Osteocyte (in vitro differentiated cells): ENCODE measurements around the gene ZNF19. TPM values are rescaled to one million over a fixed set of nuclear protein-coding genes. Genes with fewer than 3 reads are reported as not detected.

Experiments
- DNase-seq: peaks from one replicate; pipeline ENCODE4 v3.0.0; 2021; ENCODE audit warnings: mixed read lengths; ENCODE audit not compliant: unreplicated experiment; ENCODE audit errors: extremely low spot score
- H3K27ac Mint-ChIP-seq: one replicate; pipeline ENCODE4 v1.8.0; 2021; ENCODE audit warnings: mild to moderate bottlenecking, mixed read lengths; ENCODE audit not compliant: unreplicated experiment
- H3K27me3 Mint-ChIP-seq: one replicate; pipeline ENCODE4 v1.8.0; 2021; ENCODE audit warnings: mixed read lengths; ENCODE audit not compliant: unreplicated experiment
- H3K36me3 Mint-ChIP-seq: one replicate; pipeline ENCODE4 v1.8.0; 2021; ENCODE audit warnings: mixed read lengths; ENCODE audit not compliant: unreplicated experiment
- H3K4me1 Mint-ChIP-seq: one replicate; pipeline ENCODE4 v1.8.0; 2021; ENCODE audit warnings: mixed read lengths; ENCODE audit not compliant: unreplicated experiment
- H3K4me3 Mint-ChIP-seq: one replicate; pipeline ENCODE4 v1.8.0; 2021; ENCODE audit warnings: mild to moderate bottlenecking, moderate library complexity, mixed read lengths; ENCODE audit not compliant: unreplicated experiment
- H3K9me3 Mint-ChIP-seq: one replicate; pipeline ENCODE4 v1.8.0; 2021; ENCODE audit warnings: mixed read lengths; ENCODE audit not compliant: unreplicated experiment
- CTCF ChIP-seq: fragments of 200-600 bp; sonication (generic); IDR thresholded peaks from 2 replicates; pipeline ENCODE4 v1.5.0; 2021; ENCODE audit warnings: antibody characterized with exemption, mild to moderate bottlenecking, moderate library complexity
- total RNA-seq: library from RNA; stranded (reverse); gene quantifications from 2 replicates; pipeline ENCODE4 v1.2.1, GENCODE V29; 2021

The ZNF19 gene
- total RNA-seq, 1 donor from 2014 or later, result 5.8 TPM

GRCh38 chr16:71426069-71426879 is 62.9 kb downstream of the ZNF19 start:
- Mint-ChIP-seq H3K9me3 (peaks cover 7% of the 10 kb centered on the region), H3K4me3 (peak overlapping the region; percentile 57), H3K27me3 (peaks cover 22% of the 10 kb centered on the region), H3K27ac (no peak overlapping the region), H3K36me3 (no peaks in the 10 kb centered on the region), H3K4me1 (peaks cover 3% of the 10 kb centered on the region)
- DNase-seq, result no peak
- no peak for TF ChIP-seq CTCF

GRCh38 chr16:71425746-71426068 is 63.4 kb downstream of the ZNF19 start:
- Mint-ChIP-seq H3K36me3 (no peaks in the 10 kb centered on the region), H3K27me3 (peaks cover 24% of the 10 kb centered on the region), H3K27ac (no peak overlapping the region), H3K4me3 (no peak overlapping the region), H3K4me1 (peaks cover 3% of the 10 kb centered on the region), H3K9me3 (peaks cover 7% of the 10 kb centered on the region)
- TF ChIP-seq CTCF, result no peak
- DNase-seq, result no peak

- peaks cover 24% of the 10 kb centered on the region for H3K27me3 Mint-ChIP-seq
- no peak overlapping the region for H3K4me3 Mint-ChIP-seq
- H3K36me3 Mint-ChIP-seq, result no peaks in the 10 kb centered on the region
- DNase-seq, result no peak
- peaks cover 7% of the 10 kb centered on the region for H3K9me3 Mint-ChIP-seq
- TF ChIP-seq CTCF, result no peak
- peaks cover 3% of the 10 kb centered on the region for H3K4me1 Mint-ChIP-seq
- no peak overlapping the region for H3K27ac Mint-ChIP-seq
Observed at GRCh38 chr16:71424626-71425025, 64.5 kb downstream of the ZNF19 start.

- no peaks in the 10 kb centered on the region for H3K36me3 Mint-ChIP-seq
- no peak overlapping the region for H3K4me3 Mint-ChIP-seq
- H3K9me3 Mint-ChIP-seq, result peaks cover 7% of the 10 kb centered on the region
- H3K27me3 Mint-ChIP-seq, result peaks cover 24% of the 10 kb centered on the region
- peaks cover 3% of the 10 kb centered on the region for H3K4me1 Mint-ChIP-seq
- no peak for TF ChIP-seq CTCF
- no peak for DNase-seq
- no peak overlapping the region for H3K27ac Mint-ChIP-seq
Observed at GRCh38 chr16:71423865-71424264, 65.3 kb downstream of the ZNF19 start.

Other genes with a start within 250 kb of the ZNF19 start
- gene CMTR2, start 199.9 kb downstream of the ZNF19 start, total RNA-seq, result 19.1 and 22.8 TPM in 2 replicates
- not detected in 2 replicates for gene CALB2, start 130.6 kb downstream of the ZNF19 start, total RNA-seq
- gene TLE7, start 47.3 kb downstream of the ZNF19 start, total RNA-seq, result not detected in 2 replicates
- 7.6 and 10.5 TPM in 2 replicates for gene ZNF23, start 27.1 kb downstream of the ZNF19 start, total RNA-seq
- not detected in 2 replicates for gene CHST4, start 37.1 kb upstream of the ZNF19 start, total RNA-seq
- gene TAT, start 87.8 kb upstream of the ZNF19 start, total RNA-seq, result not detected in 2 replicates
- gene MARVELD3, start 136.9 kb upstream of the ZNF19 start, total RNA-seq, result 0.24 TPM in 1 of 2 replicates, not detected in the other
- 12.9 and 13.0 TPM in 2 replicates for gene PHLPP2, start 235.4 kb upstream of the ZNF19 start, total RNA-seq